Liver (tissue), 2 donors: ENCODE results near the gene ACSM2B.

Experiments used
- GABPA ChIP-seq, 2 donors: IDR thresholded peaks in 1 of 2; conservative IDR thresholded peaks in 1 of 2; 2 replicates each; pipeline ENCODE4 v1.6.1; 2016; ENCODE audit warnings: antibody characterized with exemption in 2 of 2, mild to moderate bottlenecking in 1 of 2, moderate library complexity in 1 of 2
- TF ChIP-seq, protein P1 (sequence below): IDR thresholded peaks from 2 replicates; pipeline ENCODE4 v1.6.1; 2016; ENCODE audit warnings: antibody characterized with exemption
- donor health status: healthy.

DNA sequence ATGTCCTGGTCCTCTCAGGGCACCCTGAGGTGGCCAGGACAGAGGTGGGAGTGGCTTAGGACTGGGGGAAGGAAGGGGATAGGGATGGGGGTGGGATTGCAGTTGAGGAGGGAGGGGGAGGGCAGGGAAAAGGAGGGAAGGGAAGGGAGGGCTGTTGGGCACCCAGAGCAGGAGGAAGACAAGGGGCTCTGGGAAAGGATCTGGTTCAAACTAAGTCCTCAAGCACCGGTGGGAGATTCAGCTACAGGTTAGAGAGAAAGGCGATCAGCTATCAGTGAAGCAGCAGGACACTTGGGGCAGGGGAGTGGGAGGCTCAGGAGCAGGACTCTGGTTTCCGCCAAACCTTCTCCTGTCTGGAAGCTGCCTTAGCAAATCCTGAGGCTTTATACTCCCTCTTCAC, 44.6 kb upstream of the ACSM2B start:
- TF ChIP-seq, protein P1, sequence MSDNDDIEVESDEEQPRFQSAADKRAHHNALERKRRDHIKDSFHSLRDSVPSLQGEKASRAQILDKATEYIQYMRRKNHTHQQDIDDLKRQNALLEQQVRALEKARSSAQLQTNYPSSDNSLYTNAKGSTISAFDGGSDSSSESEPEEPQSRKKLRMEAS = no peak
- TF ChIP-seq GABPA (IDR thresholded peaks at IDR 0.05 in 1 of 2, conservative IDR thresholded peaks at IDR 0.05 in 1 of 2) = no peak
